GM23248 (cell line): ENCODE measurements around the gene CCDC24. TPM values are rescaled to one million over a fixed set of nuclear protein-coding genes. Genes with fewer than 3 reads are reported as not detected.

ENCODE experiments used
- DNase-seq: peaks from one replicate; pipeline ENCODE4 v3.0.0-alpha.2; 2015
- H2AFZ ChIP-seq: fragments of 200-600 bp; sonication (generic); 2 replicates; pipeline ENCODE4 v1.6.1; 2016; ENCODE audit warnings: antibody characterized with exemption
- H3F3A ChIP-seq: fragments of 200-600 bp; sonication (generic); 2 replicates; pipeline ENCODE4 v1.6.1; 2016; ENCODE audit warnings: mild to moderate bottlenecking, antibody characterized with exemption, mixed run types; ENCODE audit not compliant: insufficient read depth
- H3K27ac ChIP-seq: fragments of 200-600 bp; sonication (generic); 2 replicates; pipeline ENCODE4 v1.5.1; 2016; ENCODE audit warnings: mild to moderate bottlenecking
- H3K27me3 ChIP-seq: fragments of 200-600 bp; sonication (generic); replicated peaks from 2 replicates; pipeline ENCODE4 v1.6.1; 2016; ENCODE audit warnings: mild to moderate bottlenecking; ENCODE audit not compliant: insufficient read depth
- H3K36me3 ChIP-seq: fragments of 200-600 bp; sonication (generic); 2 replicates; pipeline ENCODE4 v1.6.1; 2016; ENCODE audit warnings: low read depth, mild to moderate bottlenecking
- H3K4me1 ChIP-seq: fragments of 200-600 bp; sonication (generic); 2 replicates; pipeline ENCODE4 v1.6.1; 2016; ENCODE audit warnings: mild to moderate bottlenecking; ENCODE audit not compliant: insufficient read depth
- H3K4me2 ChIP-seq: fragments of 200-600 bp; sonication (generic); one replicate; pipeline ENCODE4 v1.6.1; 2016; ENCODE audit warnings: mild to moderate bottlenecking; ENCODE audit not compliant: unreplicated experiment
- H3K4me3 ChIP-seq: fragments of 200-600 bp; sonication (generic); 2 replicates; pipeline ENCODE4 v1.5.1; 2016; ENCODE audit warnings: mild to moderate bottlenecking
- H3K79me2 ChIP-seq: fragments of 200-600 bp; sonication (generic); 2 replicates; pipeline ENCODE4 v1.6.1; 2016; ENCODE audit warnings: mild to moderate bottlenecking; ENCODE audit not compliant: insufficient read depth
- H3K9ac ChIP-seq: fragments of 200-600 bp; sonication (generic); 2 replicates; pipeline ENCODE4 v1.6.1; 2016; ENCODE audit warnings: mild to moderate bottlenecking
- H3K9me2 ChIP-seq: fragments of 200-600 bp; sonication (generic); 2 replicates; pipeline ENCODE4 v1.6.1; 2016; ENCODE audit warnings: mixed run types, mild to moderate bottlenecking, moderate library complexity; ENCODE audit not compliant: insufficient read depth
- H3K9me3 ChIP-seq: fragments of 200-600 bp; sonication (generic); one replicate; pipeline ENCODE4 v1.6.1; 2017; ENCODE audit warnings: low read depth
- H4K20me1 ChIP-seq: fragments of 200-600 bp; sonication (generic); 2 replicates; pipeline ENCODE4 v1.6.0; 2016; ENCODE audit not compliant: insufficient read depth
- EZH2 ChIP-seq: fragments of 200-600 bp; sonication (generic); IDR thresholded peaks from 2 replicates; pipeline ENCODE4 v1.6.1; 2018; ENCODE audit warnings: antibody characterized with exemption, mild to moderate bottlenecking; ENCODE audit not compliant: insufficient read depth, poor library complexity, severe bottlenecking
- EZH2phosphoT487 ChIP-seq: fragments of 200-600 bp; sonication (generic); IDR thresholded peaks from 2 replicates; pipeline ENCODE4 v1.6.1; 2018; ENCODE audit warnings: antibody characterized with exemption, moderate library complexity, mild to moderate bottlenecking, low read depth; ENCODE audit not compliant: insufficient read depth
- WGBS, 2 experiments: methylation state at CpG; one replicate each; pipeline ENCODE4 v1.1.6; 2015 to 2017; ENCODE audit warnings: low lambda C conversion rate in 2 of 2, low coverage in 1 of 2; ENCODE audit errors: missing lambda C conversion rate in 2 of 2; 5-methylcytosine and 5-hydroxymethylcytosine counted together
- in situ Hi-C: fragments of 300-500 bp; cut with MboI; formaldehyde crosslinking; loops from 2 replicates; pipeline ENCODE4 v1.15.0; 2020
- polyA plus RNA-seq: library from polyadenylated mRNA; unstranded; fragments of >200 nt; fragmentation: Nextera tagmentation; extraction: Ambion mirVana; gene quantifications from 2 replicates; pipeline ENCODE4 v1.2.1, GENCODE V29; 2016
- total RNA-seq: library from RNA; depleted of rRNA; stranded (reverse); fragments of >200 nt; shearing (Covaris generic); gene quantifications from 2 replicates; pipeline ENCODE4 v1.2.3, GENCODE V29; 2014

CCDC24 gene
- total and polyA plus RNA-seq, 2 experiments from 2014 or later: 3.1 to 4.3 TPM

DNA sequence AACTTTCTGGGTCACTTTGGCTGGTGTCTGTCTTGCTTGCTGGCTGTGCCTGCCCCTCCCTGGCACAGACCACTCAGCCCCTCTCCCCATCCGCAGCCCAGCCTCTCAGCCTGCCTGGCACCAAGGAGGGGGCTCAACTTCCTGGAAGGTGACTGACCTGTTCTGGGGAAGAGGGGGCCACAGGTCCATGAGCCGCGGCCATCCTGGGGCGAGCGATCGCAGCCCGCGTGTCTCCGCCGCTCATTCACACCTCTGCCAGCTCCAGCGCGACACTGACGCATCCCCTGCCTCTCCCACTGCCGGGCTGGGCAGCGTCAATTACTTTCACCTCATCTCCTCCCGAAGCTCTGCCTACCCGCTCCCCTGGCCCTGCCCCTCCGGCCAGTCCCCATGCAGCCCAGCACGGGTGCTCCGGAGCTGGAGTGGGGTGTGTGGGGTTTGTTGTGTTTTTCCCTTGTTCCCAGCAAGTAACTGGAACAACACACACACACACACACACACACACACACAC is 25.5 kb downstream of the CCDC24 start:
- Histone ChIP-seq H3K9ac (no peak overlapping the region), H3F3A (no peaks in the 10 kb centered on the region), H3K9me3 (no peaks in the 10 kb centered on the region), H2AFZ (no peak overlapping the region), H3K9me2 (no peaks in the 10 kb centered on the region), H4K20me1 (no peaks in the 10 kb centered on the region), H3K4me2 (no peak overlapping the region), H3K27ac (no peak overlapping the region), H3K4me3 (no peak overlapping the region), H3K36me3 (no peaks in the 10 kb centered on the region), H3K4me1 (no peaks in the 10 kb centered on the region), H3K27me3 (no peaks in the 10 kb centered on the region), H3K79me2 (no peaks in the 10 kb centered on the region)
- DNase-seq: no peak
- 84 to 85% methylated on average over 11 to 20 of the region's 20 CpGs for WGBS, 2 experiments
- in situ Hi-C loops: no loop called here
- TF ChIP-seq EZH2 (no peak), EZH2phosphoT487 (no peak)

DNA sequence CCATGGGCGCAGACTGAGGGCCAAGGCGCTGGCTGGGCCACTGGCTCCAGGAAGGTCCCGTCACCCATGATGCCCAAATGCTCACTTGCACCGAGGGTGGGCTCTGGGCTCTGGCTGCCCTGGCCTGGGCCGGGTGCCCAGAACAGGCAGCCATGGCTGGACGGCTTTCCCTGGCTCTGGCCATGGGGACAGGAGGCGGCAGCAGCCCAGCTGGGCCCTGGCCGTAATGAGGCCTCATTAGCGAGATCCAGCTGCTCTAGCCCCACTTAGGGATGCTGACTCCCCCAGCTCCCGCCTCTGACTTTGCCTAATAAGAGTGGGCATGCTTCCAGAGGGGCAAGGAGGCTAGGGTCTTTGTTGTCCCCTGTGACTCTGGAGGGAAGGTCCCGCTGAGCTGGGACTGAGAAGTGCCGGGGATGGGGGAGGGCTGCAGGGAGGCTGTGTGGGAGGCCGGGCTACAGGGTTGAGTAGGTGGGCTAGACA is 28.1 kb downstream of the CCDC24 start:
- H3K9ac ChIP-seq: no peak overlapping the region
- in situ Hi-C loops: no loop called here
- no peaks in the 10 kb centered on the region for H3F3A ChIP-seq
- H3K27me3 ChIP-seq: no peaks in the 10 kb centered on the region
- no peak overlapping the region for H3K4me3 ChIP-seq
- no peaks in the 10 kb centered on the region for H3K9me2 ChIP-seq
- H3K27ac ChIP-seq: no peak overlapping the region
- no peaks in the 10 kb centered on the region for H3K79me2 ChIP-seq
- H3K9me3 ChIP-seq: no peaks in the 10 kb centered on the region
- 88% methylated on average over 11 to 13 of the region's 13 CpGs for WGBS, 2 experiments
- no peak overlapping the region for H2AFZ ChIP-seq
- no peak for TF ChIP-seq EZH2
- no peak for TF ChIP-seq EZH2phosphoT487
- H3K4me1 ChIP-seq: no peaks in the 10 kb centered on the region
- no peaks in the 10 kb centered on the region; the same call in 1 of the 2 replicates for H3K36me3 ChIP-seq
- H4K20me1 ChIP-seq: no peaks in the 10 kb centered on the region
- DNase-seq: no peak
- no peak overlapping the region for H3K4me2 ChIP-seq

DNA sequence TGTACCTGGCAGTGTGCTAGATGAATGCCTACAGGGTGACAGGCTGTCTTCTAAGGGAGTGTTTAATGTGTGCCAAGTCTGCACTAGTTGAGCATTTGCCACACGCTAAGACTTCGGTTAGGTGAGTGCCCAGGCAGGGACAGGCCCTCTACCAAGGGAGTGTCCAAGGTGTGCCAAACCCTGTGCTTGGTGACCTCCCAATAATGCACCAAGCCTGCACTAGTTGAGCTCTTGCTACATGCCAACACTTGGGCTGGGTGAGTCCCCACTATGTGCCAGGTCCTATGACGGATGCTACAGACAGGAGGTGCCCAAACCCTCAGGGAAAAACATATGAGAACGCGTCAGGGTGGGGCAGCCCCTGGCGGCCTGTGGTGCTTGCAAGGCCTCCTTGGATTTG is 29.1 kb downstream of the CCDC24 start:
- in situ Hi-C loops: no loop called here
- H3K79me2 ChIP-seq: no peaks in the 10 kb centered on the region
- no peak overlapping the region for H3K4me2 ChIP-seq
- H3K27me3 ChIP-seq: no peaks in the 10 kb centered on the region
- H3K27ac ChIP-seq: no peak overlapping the region
- no peaks in the 10 kb centered on the region for H4K20me1 ChIP-seq
- no peak overlapping the region for H2AFZ ChIP-seq
- H3F3A ChIP-seq: no peaks in the 10 kb centered on the region
- no peaks in the 10 kb centered on the region for H3K9me3 ChIP-seq
- no peak for DNase-seq
- H3K9ac ChIP-seq: no peak overlapping the region
- H3K4me1 ChIP-seq: no peaks in the 10 kb centered on the region
- H3K4me3 ChIP-seq: no peak overlapping the region
- 68 to 75% methylated on average over 6 of the region's 6 CpGs for WGBS, 2 experiments
- no peaks in the 10 kb centered on the region; the same call in 1 of the 2 replicates for H3K36me3 ChIP-seq
- TF ChIP-seq EZH2 (no peak), EZH2phosphoT487 (no peak)
- no peaks in the 10 kb centered on the region for H3K9me2 ChIP-seq

DNA sequence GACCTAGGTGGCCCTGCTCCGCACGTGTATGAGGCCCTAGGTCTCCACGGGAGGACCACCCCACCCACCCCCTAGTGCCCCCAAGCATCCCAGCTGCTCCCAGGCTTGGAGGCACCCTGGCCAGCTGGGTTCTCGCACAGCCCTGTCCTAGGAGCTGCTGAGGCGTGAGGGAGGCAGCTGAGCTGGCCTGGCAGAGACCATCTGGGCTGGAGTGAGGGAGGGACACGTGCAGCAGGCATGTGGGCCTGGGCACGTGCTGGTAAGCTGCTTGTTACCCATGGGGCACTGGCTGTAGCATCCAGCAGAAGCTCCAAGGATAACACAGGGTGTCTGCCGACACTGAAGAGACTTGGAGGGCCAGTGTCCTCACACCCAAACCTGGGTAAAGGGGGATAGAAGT is 29.8 kb downstream of the CCDC24 start:
- no peak for DNase-seq
- Histone ChIP-seq H3F3A (no peaks in the 10 kb centered on the region), H3K4me1 (no peaks in the 10 kb centered on the region), H3K9me2 (no peaks in the 10 kb centered on the region), H3K27ac (no peak overlapping the region), H3K4me2 (no peak overlapping the region), H3K79me2 (no peaks in the 10 kb centered on the region; the same call in 1 of the 2 replicates), H3K36me3 (no peaks in the 10 kb centered on the region; the same call in 1 of the 2 replicates), H3K9me3 (no peaks in the 10 kb centered on the region), H4K20me1 (no peaks in the 10 kb centered on the region), H3K9ac (no peak overlapping the region), H2AFZ (no peak overlapping the region), H3K4me3 (no peak overlapping the region), H3K27me3 (no peaks in the 10 kb centered on the region)
- TF ChIP-seq EZH2phosphoT487 (no peak), EZH2 (no peak)
- in situ Hi-C loops: no loop called here
- 78 to 86% methylated on average over 6 to 8 of the region's 8 CpGs for WGBS, 2 experiments
